NCI-H2196 treated with DMSO at 0.1 percent for 48 hours (cell line): ENCODE results near the gene IZUMO4.

Source experiments
- DNase-seq: peaks from one replicate; lab custom pipeline; 2025; ENCODE audit not compliant: unreplicated experiment; lab: John Stamatoyannopoulos, UW

IZUMO4 gene

GRCh38 chr19:2142173-2142829, 45.6 kb downstream of the IZUMO4 start:
- DNase-seq = no peak

GRCh38 chr19:2144190-2144589, 47.5 kb downstream of the IZUMO4 start:
- DNase-seq = no peak

- no peak for DNase-seq
Observed at GRCh38 chr19:2145831-2146241, 49.1 kb downstream of the IZUMO4 start.

- DNase-seq = no peak
Observed at GRCh38 chr19:2148482-2149135, 51.9 kb downstream of the IZUMO4 start.
